Stimulated activated CD4-positive, alpha-beta T cell treated with anti-CD3 and anti-CD28 coated beads, Interleukin-15, amount 100 ng/mL, for 24 hours (primary cell): ENCODE data around the gene PLA2G4A.
A peak's percentile ranks its signal among the peaks of the same experiment; 100 is the strongest.
"Not testable (repeated sequence)": the region's sequence is repeated elsewhere in the genome, so short reads cannot be mapped to it uniquely, and the experiment has no call there.

Experiments used
- DNase-seq: peaks from one replicate; pipeline ENCODE4 v3.0.0-alpha.2; 2020

PLA2G4A gene

DNA sequence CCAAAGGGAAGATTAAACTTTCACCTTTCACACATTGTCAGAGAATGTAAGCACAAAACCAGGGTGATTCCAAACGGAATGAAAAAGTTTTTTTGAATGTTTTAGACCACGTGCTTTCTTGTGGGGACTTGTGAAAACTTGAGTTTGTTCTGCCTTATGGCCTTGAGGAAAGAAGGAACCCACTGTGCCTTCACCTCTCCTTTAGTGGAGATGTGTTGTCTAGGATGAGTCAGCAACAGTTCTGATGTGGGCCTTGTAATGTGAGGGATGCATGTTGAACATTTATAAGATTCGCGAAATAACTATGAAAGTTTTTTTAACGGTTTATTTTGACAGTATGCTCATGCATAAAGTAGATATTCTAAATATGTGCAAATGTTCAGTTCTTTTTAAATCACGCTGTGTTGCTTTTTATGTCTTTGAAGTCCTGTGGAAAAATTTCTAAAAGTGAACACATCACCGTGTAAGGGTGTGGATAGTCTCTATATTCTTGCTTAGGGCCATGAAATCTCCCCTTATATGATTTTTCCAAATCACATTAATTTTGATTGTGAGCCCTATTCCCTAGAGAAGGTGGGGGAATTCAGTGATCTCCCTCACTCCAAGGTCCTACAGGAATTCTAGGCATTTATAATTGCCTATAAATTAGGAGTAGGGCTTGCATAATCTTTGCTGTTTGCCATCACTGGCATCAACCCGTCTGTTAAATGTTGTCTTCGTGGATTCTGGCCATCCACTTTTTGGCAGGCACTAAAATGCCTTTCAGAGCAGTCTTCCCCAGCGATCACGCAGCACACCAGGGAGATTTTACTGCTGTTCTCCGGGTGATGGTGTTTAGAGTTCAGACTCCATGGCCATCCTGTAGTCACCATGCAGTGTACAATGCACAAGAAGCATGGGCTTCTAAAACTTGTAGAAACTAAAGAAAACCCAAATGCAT lies 47.4 kb downstream of the PLA2G4A start:
- no peak for DNase-seq

GRCh38 chr1:186878356-186878755 lies 49.6 kb downstream of the PLA2G4A start:
- DNase-seq, result no peak

- no peak for DNase-seq
Measured at GRCh38 chr1:186880982-186881381, 52.2 kb downstream of the PLA2G4A start.

DNA sequence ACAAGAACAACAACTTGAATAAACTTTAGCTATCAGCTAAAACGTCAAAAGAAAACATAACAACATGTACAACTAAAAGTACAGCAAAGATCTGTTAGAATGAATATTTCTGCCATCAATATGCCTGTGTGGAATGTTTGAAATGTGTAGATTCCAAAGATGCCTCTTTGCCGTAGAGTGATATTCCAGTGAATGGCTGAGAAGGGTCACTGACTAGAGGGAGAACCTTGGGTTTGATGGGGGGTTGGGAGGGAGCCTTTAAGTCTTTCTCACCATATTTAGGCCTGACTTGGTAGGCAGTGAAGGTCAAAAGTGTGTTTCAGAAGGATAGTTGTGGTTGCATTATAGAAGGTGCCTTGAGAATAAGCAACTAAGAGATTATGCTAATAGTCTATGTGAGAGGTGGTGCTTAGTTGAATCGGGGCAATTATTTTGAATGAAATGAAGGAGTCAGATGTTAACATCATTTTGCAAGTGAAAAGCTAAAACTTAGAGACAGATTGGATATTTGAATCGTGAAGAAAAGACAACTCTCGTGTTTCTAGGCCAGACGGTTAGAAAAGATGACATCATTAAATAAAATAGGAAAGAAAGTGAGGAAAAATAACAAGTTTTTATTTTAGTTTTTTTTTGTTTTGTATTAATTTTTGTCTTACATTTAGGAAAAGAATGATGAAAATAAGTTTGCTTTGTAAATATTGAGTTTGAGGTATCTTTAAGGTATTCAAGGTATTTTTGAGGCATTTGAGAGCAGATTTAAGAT lies 53.8 kb downstream of the PLA2G4A start:
- no peak for DNase-seq

DNA sequence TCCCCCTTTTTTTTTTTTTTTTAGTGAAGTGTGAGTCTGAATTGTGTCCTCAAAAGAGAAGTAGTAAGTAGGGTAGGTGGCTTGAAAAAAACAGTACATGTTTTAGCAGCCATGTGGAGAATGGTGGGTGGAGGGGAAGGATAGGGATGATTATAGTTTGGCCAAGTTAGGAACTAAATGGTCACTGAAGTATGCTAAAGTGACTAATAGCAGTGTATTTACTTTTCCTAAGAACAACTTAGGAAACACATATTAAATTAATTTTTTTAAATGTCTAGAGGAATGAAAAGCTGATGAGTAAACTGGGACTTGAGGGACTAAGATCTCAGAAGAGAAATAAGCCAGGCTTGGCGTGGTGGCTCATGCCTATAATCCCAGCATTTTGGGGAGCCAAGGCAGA lies 55.5 kb downstream of the PLA2G4A start:
- DNase-seq, result no peak

DNA sequence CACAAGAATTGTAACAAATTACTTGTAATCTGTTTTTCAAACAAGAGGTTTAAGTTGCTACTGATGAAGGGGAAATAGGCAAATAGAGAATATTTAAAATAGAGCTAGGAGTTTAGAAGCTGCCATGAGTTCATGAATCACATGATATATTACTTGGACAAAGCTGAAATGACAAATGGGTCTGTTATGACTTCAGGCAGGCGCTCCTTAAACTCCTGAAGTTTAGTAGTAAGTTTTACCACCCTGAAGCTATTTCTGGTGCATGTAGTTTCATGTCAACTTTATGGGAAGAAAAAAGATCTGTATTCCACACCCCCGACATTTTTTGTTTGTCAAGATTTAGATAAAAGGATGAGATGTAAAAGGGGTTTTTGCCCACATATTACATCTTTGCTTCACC lies 58.5 kb downstream of the PLA2G4A start:
- DNase-seq, result no peak

GRCh38 chr1:186888367-186888766 lies 59.6 kb downstream of the PLA2G4A start:
- DNase-seq, result no peak

DNA sequence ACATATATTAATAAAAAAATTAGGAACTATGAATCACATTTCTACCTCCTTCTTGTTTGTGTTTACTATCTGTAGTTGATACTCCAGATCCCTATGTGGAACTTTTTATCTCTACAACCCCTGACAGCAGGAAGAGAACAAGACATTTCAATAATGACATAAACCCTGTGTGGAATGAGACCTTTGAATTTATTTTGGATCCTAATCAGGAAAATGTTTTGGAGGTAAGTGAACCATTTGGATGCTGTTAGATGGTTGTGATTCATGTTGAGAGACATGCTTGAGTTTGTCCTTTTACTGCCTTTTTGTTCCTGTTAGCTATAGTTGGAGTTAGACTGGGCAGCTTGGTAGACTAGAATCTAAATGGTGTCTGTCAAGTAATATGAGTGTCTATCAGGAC lies 64.2 kb downstream of the PLA2G4A start:
- no peak for DNase-seq

- DNase-seq, result no peak
Measured at GRCh38 chr1:186894415-186894814, 65.7 kb downstream of the PLA2G4A start.

GRCh38 chr1:186896211-186896610 lies 67.5 kb downstream of the PLA2G4A start:
- no peak for DNase-seq

- no peak for DNase-seq
Measured at GRCh38 chr1:186897008-186897407, 68.3 kb downstream of the PLA2G4A start.

GRCh38 chr1:186899577-186899976 lies 70.8 kb downstream of the PLA2G4A start:
- DNase-seq, result peak; percentile 5

GRCh38 chr1:186899977-186900376 lies 71.2 kb downstream of the PLA2G4A start:
- no peak for DNase-seq

DNA sequence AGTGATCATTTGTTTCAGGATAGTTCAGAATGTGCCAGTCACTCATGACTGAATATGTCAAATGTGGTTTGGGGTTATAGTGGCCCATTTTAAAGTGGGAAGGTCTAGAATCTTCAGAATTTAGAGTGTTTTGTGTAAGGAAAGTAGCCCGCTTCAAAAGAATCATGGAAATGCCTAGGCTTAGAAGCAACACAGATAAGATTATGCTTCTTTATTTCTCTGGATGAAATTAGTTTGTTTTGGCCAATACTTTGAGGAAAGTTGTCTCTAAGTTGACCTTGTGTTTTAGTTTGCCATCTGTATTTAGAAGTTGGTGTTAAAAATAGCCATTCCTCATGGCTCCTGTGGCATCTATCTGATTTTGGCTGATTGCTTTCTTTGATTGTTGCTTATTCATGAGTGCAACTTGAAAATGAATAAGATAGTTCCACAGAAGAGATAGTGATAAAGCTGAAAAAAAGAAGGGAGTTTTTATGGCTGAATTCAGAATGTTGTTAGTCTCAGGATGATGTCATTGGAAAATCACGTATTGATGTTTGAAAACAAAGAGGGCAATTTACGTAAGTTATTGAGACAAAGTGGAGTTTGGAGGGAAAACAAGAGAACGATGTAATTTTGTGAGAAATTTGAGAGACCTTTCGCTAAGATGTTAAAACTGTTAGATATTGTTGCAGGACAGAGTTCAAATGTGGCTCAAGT lies 71.9 kb downstream of the PLA2G4A start:
- no peak for DNase-seq

GRCh38 chr1:186901631-186902030 lies 72.9 kb downstream of the PLA2G4A start:
- no peak for DNase-seq

GRCh38 chr1:186903374-186904136 lies 74.8 kb downstream of the PLA2G4A start:
- no peak for DNase-seq

GRCh38 chr1:186904361-186904760 lies 75.6 kb downstream of the PLA2G4A start:
- DNase-seq, result no peak

DNA sequence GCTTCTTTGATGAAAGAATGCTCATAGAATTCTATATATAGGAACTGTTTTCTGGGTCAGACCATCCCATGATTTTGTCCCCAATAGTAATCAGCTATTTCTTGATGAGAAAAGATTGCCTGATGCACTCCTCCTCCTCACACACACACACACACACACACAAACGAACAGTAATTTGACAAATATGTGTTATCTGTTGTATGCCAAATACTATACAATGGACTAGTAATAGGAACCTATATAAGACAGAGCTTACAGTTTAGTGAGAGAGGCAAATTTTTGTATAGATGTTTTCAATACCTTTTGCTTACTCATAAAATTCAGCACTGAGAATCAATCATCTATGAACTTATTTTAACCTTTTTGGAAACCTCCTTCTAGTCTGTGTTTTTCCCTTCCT lies 76.8 kb downstream of the PLA2G4A start:
- no peak for DNase-seq

DNA sequence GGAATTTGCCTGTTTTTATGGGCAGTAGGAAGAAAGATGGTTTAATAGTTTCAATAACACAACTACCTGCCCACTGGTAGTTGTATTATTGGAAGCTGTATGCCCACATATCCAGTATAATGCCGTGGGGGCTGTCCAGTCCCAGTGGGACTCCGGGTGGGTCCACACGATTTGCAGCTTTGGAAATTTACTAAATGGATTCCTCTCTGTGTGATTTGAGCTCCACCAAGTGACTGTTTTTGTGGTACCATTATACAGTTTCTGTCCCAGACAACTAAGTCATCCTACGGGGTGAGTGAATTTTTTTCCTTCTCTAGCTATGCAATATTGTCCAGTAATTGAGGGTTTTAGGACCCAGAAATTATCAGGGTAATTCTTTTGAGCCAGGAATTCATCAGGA lies 86.8 kb downstream of the PLA2G4A start:
- no peak for DNase-seq

DNA sequence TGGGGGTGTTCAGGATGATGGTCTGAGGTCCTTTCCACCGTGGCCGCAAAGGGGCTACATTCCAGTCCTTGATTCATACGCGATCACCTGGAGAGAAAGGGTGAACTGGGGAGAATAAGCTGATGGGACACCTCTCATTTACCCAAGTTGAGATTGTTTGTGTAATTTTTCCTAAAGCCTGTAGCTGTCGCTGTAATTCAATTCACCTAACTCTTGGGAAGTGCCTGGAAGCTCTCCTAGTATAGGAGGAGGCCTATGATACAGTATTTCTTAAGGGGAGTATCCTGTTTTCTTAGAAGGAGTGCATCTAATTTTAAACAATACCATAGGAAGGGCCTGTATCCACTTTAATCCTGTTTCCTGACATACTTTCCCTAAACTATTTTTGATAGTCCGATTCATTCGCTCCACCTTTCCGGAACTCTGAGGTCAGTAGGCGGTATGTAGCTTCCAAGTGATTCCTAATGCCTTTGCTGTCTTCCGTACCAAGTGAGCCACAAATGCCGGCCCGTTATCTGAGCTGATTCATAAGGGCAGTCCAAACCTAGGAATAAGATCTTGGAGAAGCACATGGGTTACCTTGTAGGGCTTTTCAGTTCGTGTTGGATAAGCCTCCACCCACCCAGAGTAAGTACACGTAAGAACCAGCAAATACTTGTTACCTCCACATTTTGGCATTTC lies 88.5 kb downstream of the PLA2G4A start:
- DNase-seq, result not testable (repeated sequence)

DNA sequence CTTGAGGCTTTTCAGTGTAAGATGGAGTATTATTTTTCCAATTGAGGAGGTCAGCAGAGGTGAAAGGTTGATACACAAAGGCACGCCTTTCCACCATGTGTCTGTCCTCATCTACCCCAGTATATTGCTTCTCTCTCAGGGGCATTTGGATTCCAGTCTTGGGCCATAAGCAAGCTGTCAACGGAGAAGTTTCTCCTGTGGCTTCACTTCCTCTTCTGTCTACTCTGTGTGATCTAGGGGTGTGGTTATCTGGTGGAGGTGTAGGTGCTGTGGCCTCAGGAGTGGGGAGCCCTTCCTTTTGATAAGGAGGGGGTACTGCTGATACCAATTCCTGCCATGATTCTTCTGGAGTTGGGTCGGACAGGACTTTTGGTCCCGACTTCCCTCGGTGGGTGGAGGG lies 92.6 kb downstream of the PLA2G4A start:
- not testable (repeated sequence) for DNase-seq

DNA sequence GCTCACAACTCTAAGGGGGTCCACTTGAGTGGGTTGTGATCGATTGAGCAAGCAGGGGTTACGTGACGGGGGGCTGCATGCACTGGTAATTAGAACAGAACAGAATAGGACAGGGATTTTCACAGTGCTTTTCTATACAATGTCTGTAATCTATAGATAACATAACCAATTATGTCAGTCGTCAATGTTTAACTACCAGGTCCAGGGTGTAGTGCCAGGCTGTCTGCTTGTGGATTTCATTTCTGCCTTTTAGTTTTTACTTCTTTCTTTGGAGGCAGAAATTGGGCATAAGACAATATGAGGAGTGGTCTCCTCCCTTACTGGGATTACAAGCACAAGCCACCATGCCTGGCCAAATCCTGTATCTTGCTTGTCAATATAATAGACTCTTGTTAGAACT lies 94.1 kb downstream of the PLA2G4A start:
- DNase-seq, result not testable (repeated sequence)
